H1 (cell line): Measurements from ENCODE around the gene P2RY11. TPM values are rescaled to one million over a fixed set of nuclear protein-coding genes. Genes with fewer than 3 reads are reported as not detected.

Source experiments
- CTCF ChIA-PET: fragments of 300-600 bp; sonication (Branson Sonifier 250); formaldehyde crosslinking; loops from one replicate; lab custom pipeline; 2021; ENCODE audit not compliant: partially characterized antibody; lab: Charles Lee
- POLR2A ChIA-PET: fragments of 300-600 bp; sonication (Branson Sonifier 250); formaldehyde crosslinking; loops from one replicate; lab custom pipeline; 2021; ENCODE audit warnings: inconsistent platforms; ENCODE audit not compliant: partially characterized antibody; lab: Charles Lee
- DNase-seq, 2 experiments: peaks; one replicate each; pipeline versions ENCODE4 v3.0.0 to v3.0.0-alpha.2; 2010 to 2022; ENCODE audit warnings: low spot score in 2 of 2, low read depth in 1 of 2, mixed read lengths in 1 of 2
- FAIRE-seq: peaks from 2 replicates; lab custom pipeline; 2011; peaks lifted over from hg19 to GRCh38; lab: Jason Lieb, UNC
- H2AFZ ChIP-seq: 2 replicates; pipeline ENCODE4 v1.8.1; 2012; ENCODE audit warnings: low read length, inconsistent platforms
- H2AK5ac ChIP-seq: 2 replicates; pipeline ENCODE4 v1.6.1; 2013; ENCODE audit warnings: low read depth, low read length
- H2BK120ac ChIP-seq: replicated peaks from 2 replicates; pipeline ENCODE3; 2013; ENCODE audit warnings: low read depth, low read length, inconsistent platforms
- H2BK12ac ChIP-seq: 2 replicates; pipeline ENCODE4 v1.6.1; 2013; ENCODE audit warnings: low read depth, low read length
- H2BK15ac ChIP-seq: 2 replicates; pipeline ENCODE4 v1.6.1; 2013; ENCODE audit warnings: low read length
- H2BK20ac ChIP-seq: 2 replicates; pipeline ENCODE4 v1.6.1; 2013; ENCODE audit warnings: low read length
- H2BK5ac ChIP-seq: 2 replicates; pipeline ENCODE4 v1.6.1; 2013; ENCODE audit warnings: low read depth, low read length
- H3K14ac ChIP-seq: 2 replicates; pipeline ENCODE4 v1.6.1; 2013; ENCODE audit warnings: inconsistent platforms; ENCODE audit not compliant: insufficient read length
- H3K18ac ChIP-seq: 2 replicates; pipeline ENCODE4 v1.6.1; 2013; ENCODE audit warnings: low read length; ENCODE audit errors: extremely low read depth
- H3K23ac ChIP-seq: 2 replicates; pipeline ENCODE4 v1.6.1; 2013; ENCODE audit warnings: inconsistent platforms; ENCODE audit not compliant: insufficient read length
- H3K23me2 ChIP-seq: 2 replicates; pipeline ENCODE4 v1.6.1; 2013; ENCODE audit warnings: low read depth, low read length
- H3K27ac ChIP-seq: 2 replicates; pipeline ENCODE4 v1.6.1; 2011; ENCODE audit warnings: low read depth, low read length, inconsistent platforms
- H3K27me3 ChIP-seq, 4 experiments: replicated peaks in 1 of 4; 1 replicate in 1 of 4; 2 replicates in 3 of 4; pipeline versions ENCODE4 v1.6.1 to v1.8.1; 2011 to 2013; ENCODE audit warnings: low read length in 3 of 4, mild to moderate bottlenecking in 3 of 4, inconsistent platforms in 2 of 4, mixed read lengths in 2 of 4, moderate library complexity in 1 of 4; ENCODE audit not compliant: control insufficient read depth in 3 of 4, insufficient read depth in 3 of 4; ENCODE audit errors: extremely low read depth in 1 of 4
- H3K36me3 ChIP-seq, 4 experiments: 2 replicates each; pipeline versions ENCODE4 v1.6.1 to v1.8.1; 2011 to 2013; ENCODE audit warnings: mild to moderate bottlenecking in 4 of 4, low read length in 3 of 4, moderate library complexity in 2 of 4, control low read depth in 1 of 4, inconsistent platforms in 1 of 4; ENCODE audit not compliant: insufficient read depth in 4 of 4, control insufficient read depth in 2 of 4
- H3K4ac ChIP-seq: replicated peaks from 2 replicates; pipeline ENCODE3; 2013; ENCODE audit warnings: low read length, low read depth, mixed read lengths, inconsistent platforms; ENCODE audit not compliant: insufficient read length
- H3K4me1 ChIP-seq, 4 experiments: replicated peaks in 1 of 4; 1 replicate in 1 of 4; 2 replicates in 3 of 4; pipeline versions ENCODE4 v1.6.1 to v1.8.1; 2011 to 2013; ENCODE audit warnings: low read length in 3 of 4, inconsistent platforms in 2 of 4, mixed read lengths in 1 of 4; ENCODE audit not compliant: insufficient read depth in 4 of 4, control insufficient read depth in 3 of 4
- H3K4me2 ChIP-seq, 2 experiments: 2 replicates each; pipeline versions ENCODE4 v1.6.1 to v1.8.1; 2011 to 2013; ENCODE audit warnings: low read depth in 2 of 2, low read length in 2 of 2, control low read depth in 1 of 2, inconsistent platforms in 1 of 2, mild to moderate bottlenecking in 1 of 2; ENCODE audit not compliant: insufficient read depth in 1 of 2
- H3K4me3 ChIP-seq, 4 experiments: fragments of 200-600, 300-600 bp in 1 of 4; sonication (generic), shearing (Covaris generic), sonication (Bioruptor Twin) in 1 of 4; 2 replicates each; pipeline versions ENCODE4 v1.5.1 to v1.8.1; 2011 to 2016; ENCODE audit warnings: low read length in 4 of 4, low read depth in 3 of 4, control low read depth in 2 of 4, inconsistent platforms in 2 of 4, mild to moderate bottlenecking in 2 of 4, mixed read lengths in 1 of 4, moderate library complexity in 1 of 4; ENCODE audit not compliant: insufficient read depth in 2 of 4; ENCODE audit errors: extremely low read depth in 1 of 4
- H3K56ac ChIP-seq: replicated peaks from 2 replicates; pipeline ENCODE3; 2013; ENCODE audit warnings: low read depth, mild to moderate bottlenecking, mixed read lengths, low read length, inconsistent platforms; ENCODE audit not compliant: insufficient read length
- H3K79me1 ChIP-seq: 2 replicates; pipeline ENCODE4 v1.6.1; 2013; ENCODE audit warnings: low read depth, low read length, control low read depth
- H3K79me2 ChIP-seq, 2 experiments: 2 replicates each; pipeline versions ENCODE4 v1.6.1 to v1.8.1; 2012 to 2013; ENCODE audit warnings: low read length in 2 of 2, mild to moderate bottlenecking in 2 of 2, inconsistent platforms in 1 of 2; ENCODE audit not compliant: insufficient read depth in 2 of 2, control insufficient read depth in 1 of 2
- H3K9ac ChIP-seq, 4 experiments: replicated peaks in 1 of 4; 1 replicate in 1 of 4; 2 replicates in 3 of 4; pipeline versions ENCODE4 v1.6.1 to v1.8.1; 2011 to 2013; ENCODE audit warnings: low read depth in 3 of 4, low read length in 3 of 4, control low read depth in 2 of 4, mild to moderate bottlenecking in 2 of 4, moderate library complexity in 2 of 4, inconsistent platforms in 1 of 4; ENCODE audit errors: extremely low read depth in 1 of 4
- H3K9me3 ChIP-seq, 2 experiments: 2 replicates each; pipeline versions ENCODE4 v1.6.1 to v1.8.1; 2012 to 2013; ENCODE audit warnings: mild to moderate bottlenecking in 2 of 2, moderate library complexity in 2 of 2, control low read depth in 1 of 2, inconsistent platforms in 1 of 2, low read depth in 1 of 2, low read length in 1 of 2, mixed read lengths in 1 of 2; ENCODE audit not compliant: insufficient read depth in 2 of 2
- H4K20me1 ChIP-seq, 2 experiments: replicated peaks in 1 of 2; 2 replicates each; pipeline versions ENCODE3 to v1.8.1; 2011 to 2013; ENCODE audit warnings: inconsistent platforms in 2 of 2, low read length in 2 of 2, mild to moderate bottlenecking in 1 of 2; ENCODE audit not compliant: insufficient read depth in 2 of 2, control insufficient read depth in 1 of 2
- H4K5ac ChIP-seq: 2 replicates; pipeline ENCODE4 v1.6.1; 2013; ENCODE audit warnings: low read length, low read depth, mixed read lengths, inconsistent platforms; ENCODE audit not compliant: insufficient read length
- H4K8ac ChIP-seq: 2 replicates; pipeline ENCODE4 v1.8.0; 2013; ENCODE audit warnings: mild to moderate bottlenecking, moderate library complexity, low read length, inconsistent platforms; ENCODE audit not compliant: insufficient read depth; ENCODE audit errors: extremely low read depth
- H4K91ac ChIP-seq: replicated peaks from 2 replicates; pipeline ENCODE3; 2013; ENCODE audit warnings: low read length, mixed read lengths, inconsistent platforms; ENCODE audit not compliant: insufficient read length
- BACH1 ChIP-seq: IDR thresholded peaks from 2 replicates; pipeline ENCODE4 v1.6.1; 2012; ENCODE audit warnings: low read length, improper control_type of control experiment
- CHD2 ChIP-seq: IDR thresholded peaks from 2 replicates; pipeline ENCODE4 v1.6.1; 2012; ENCODE audit warnings: low read length, improper control_type of control experiment
- WGBS, 2 experiments: shearing (Covaris generic) in 1 of 2; methylation state at CpG; one replicate each; pipeline versions ENCODE4 v1.1.6 to v1.1.7; 2013 to 2015; ENCODE audit warnings: low lambda C conversion rate in 2 of 2, mixed read lengths in 2 of 2, inconsistent platforms in 1 of 2, low coverage in 1 of 2, missing lambda C conversion rate in 1 of 2; ENCODE audit not compliant: insufficient replicate concordance in 2 of 2, insufficient coverage in 1 of 2, insufficient read length in 1 of 2; ENCODE audit errors: extremely low coverage in 1 of 2, missing lambda C conversion rate in 1 of 2; 5-methylcytosine and 5-hydroxymethylcytosine counted together
- polyA plus RNA-seq, 7 experiments: library from polyadenylated mRNA; depleted of rRNA in 3 of 7; stranded (reverse) in 5 of 7; unstranded in 2 of 7; fragments of >200 nt in 5 of 7; fragments of 200-250 nt in 2 of 7; gene quantifications; 1 replicate in 5 of 7; 2 replicates in 1 of 7; 4 replicates in 1 of 7; pipeline versions ENCODE4 v1.2.1 to v1.2.3, GENCODE V29; 2011 to 2013; ENCODE audit warnings: missing spikeins in 2 of 7, mixed read lengths in 2 of 7
- total RNA-seq: library from RNA; stranded (reverse); fragmentation: NEBNext Ultra II Directional; extraction: Animal tissue kit (Norgen Biotek cat#: 25700); gene quantifications from 2 replicates; pipeline ENCODE4 v1.2.1, GENCODE V29; 2021

P2RY11 gene
- total and polyA plus RNA-seq, 2 of the 8 experiments (the other 6 are each of a cell fraction or from before 2014, with no cell fraction given): 9.2 to 18.0 TPM

GRCh38 chr19:10132905-10133304 is 21.4 kb downstream of the P2RY11 start:
- Histone ChIP-seq H4K91ac (no peak overlapping the region), H2AFZ (no peak overlapping the region), H2BK5ac (no peak overlapping the region), H2AK5ac (no peak overlapping the region), H2BK20ac (no peak overlapping the region), H3K14ac (no peak overlapping the region), H3K4me1 (no peaks in the 10 kb centered on the region), H3K79me2 (no peaks in the 10 kb centered on the region), H3K27ac (no peak overlapping the region), H3K27me3 (no peaks in the 10 kb centered on the region), H3K9ac (no peak overlapping the region), H2BK120ac (no peak overlapping the region), H2BK12ac (no peak overlapping the region), H3K23ac (no peak overlapping the region), H3K9me3 (no peaks in the 10 kb centered on the region), H3K79me1 (no peaks in the 10 kb centered on the region), H3K4me3 (no peak overlapping the region), H3K4me2 (no peak overlapping the region), H3K36me3 (peaks cover 22 to 63% (median 40%) of the 10 kb centered on the region in 4 experiments), H3K23me2 (no peaks in the 10 kb centered on the region), H4K5ac (no peak overlapping the region), H4K8ac (no peak overlapping the region), H3K56ac (no peak overlapping the region), H4K20me1 (peaks cover 2 to 13% of the 10 kb centered on the region in 2 experiments), H2BK15ac (no peak overlapping the region), H3K4ac (no peak overlapping the region), H3K18ac (no peak overlapping the region)
- WGBS, 2 experiments: 86% methylated on average over 7 of the region's 7 CpGs; no CpG with 5 or more reads in 1 of the 2 experiments
- POLR2A ChIA-PET: interaction anchor here (0.9 to 29.1 kb wide), 5 partner anchors 9 to 54 kb away, joined by 4 to 412 read pairs (median 5); partner anchors contain the start of genes ANGPTL6, P2RY11 and PPAN
- no peak for DNase-seq
- CTCF ChIA-PET: interaction anchor here (0.6 to 1.5 kb wide), 7 partner anchors 11 to 238 kb away, joined by 3 to 10 read pairs (median 3); no protein-coding TSS in a partner anchor
- FAIRE-seq: no peak
- TF ChIP-seq BACH1: no peak
- TF ChIP-seq CHD2: no peak
